Transverse colon (tissue), 4 donors: Measurements from ENCODE around the gene EMD. TPM values are rescaled to one million over a fixed set of nuclear protein-coding genes. Genes with fewer than 3 reads are reported as not detected.

ENCODE experiments used
- DNase-seq: peaks from one replicate; pipeline ENCODE4 v3.0.0-alpha.2; 2019
- H3K27ac ChIP-seq, 4 donors: fragments of 200-600 bp; sonication (generic); 2 replicates each; pipeline ENCODE4 v1.5.1; 2016 to 2018; ENCODE audit warnings: inconsistent platforms in 4 of 4
- H3K27me3 ChIP-seq: fragments of 200-600 bp; sonication (generic); 2 replicates; pipeline ENCODE4 v1.5.1; 2017; ENCODE audit warnings: inconsistent platforms
- H3K36me3 ChIP-seq, 4 donors: fragments of 200-600 bp; sonication (generic); 2 replicates each; pipeline ENCODE4 v1.5.1; 2017 to 2019; ENCODE audit warnings: inconsistent platforms in 4 of 4
- H3K4me1 ChIP-seq, 4 donors: fragments of 200-600 bp; sonication (generic); 2 replicates each; pipeline ENCODE4 v1.5.1; 2017 to 2020; ENCODE audit warnings: inconsistent platforms in 4 of 4
- H3K4me3 ChIP-seq, 4 donors: fragments of 200-600 bp; sonication (generic); 1 replicate in 1 of 4; 2 replicates in 3 of 4; pipeline versions ENCODE4 v1.5.1 to v1.6.1; 2017 to 2019; ENCODE audit warnings: inconsistent platforms in 4 of 4
- H3K9me3 ChIP-seq, 2 donors: fragments of 200-600 bp; sonication (generic); 2 replicates each; pipeline ENCODE4 v1.5.1; 2017 to 2019; ENCODE audit warnings: inconsistent platforms in 2 of 2
- EP300 ChIP-seq: sonication (generic); formaldehyde crosslinking; IDR thresholded peaks from one replicate; pipeline ENCODE4 v1.6.1; 2017; ENCODE audit warnings: antibody characterized with exemption, low read depth
- POLR2A ChIP-seq: fragments of 450-650 bp; IDR thresholded peaks from one replicate; pipeline ENCODE4 v1.6.1; 2016; ENCODE audit warnings: antibody characterized with exemption, mild to moderate bottlenecking, moderate library complexity
- POLR2AphosphoS5 ChIP-seq, 3 donors: sonication (generic); formaldehyde crosslinking; IDR thresholded peaks; one replicate each; pipeline ENCODE4 v1.6.1; 2016; ENCODE audit warnings: antibody characterized with exemption in 3 of 3
- WGBS, 2 donors: methylation state at CpG; one replicate each; pipeline ENCODE4 v1.1.5; 2018; ENCODE audit warnings: low coverage in 1 of 2; 5-methylcytosine and 5-hydroxymethylcytosine counted together
- in situ Hi-C, 4 donors: fragments of 200-750 bp; cut with MboI; loops; one replicate each; pipeline versions ENCODE4 v1.15.0 to v1.15.1; 2017; ENCODE audit warnings: low sequenced_read_pairs in 3 of 4, low pct_ligation_motif_present in 1 of 4, low pct_unique_long_range_greater_than_20kb in 1 of 4
- intact Hi-C: fragments of 100-400 bp; cut with DNase I; formaldehyde crosslinking; loops from one replicate; pipeline ENCODE4 v1.15.1; 2023; ENCODE audit warnings: low total_unique reads
- total RNA-seq, 4 donors: library from RNA; depleted of rRNA; stranded (reverse); fragments of >200 nt; gene quantifications; one replicate each; pipeline ENCODE4 v1.1.0, GENCODE V29; 2016
- TF ChIP-seq, protein P1 (sequence below), 5 experiments: fragments of 200-600 bp in 3 of 5; fragments of 450-650 bp in 2 of 5; sonication (generic) in 3 of 5; IDR thresholded peaks; 1 replicate in 2 of 5; 2 replicates in 3 of 5; pipeline ENCODE4 v1.5.1; 2016 to 2017; ENCODE audit warnings: antibody characterized with exemption in 5 of 5, inconsistent platforms in 3 of 5, mild to moderate bottlenecking in 2 of 5, moderate library complexity in 1 of 5

Gene EMD
- total RNA-seq, 4 donors from 2014 or later: 27.3 to 89.8 (median 55.5) TPM

GRCh38 chrX:154356596-154356995 is 22.5 kb upstream of the EMD start:
- H3K4me3 ChIP-seq: no peak overlapping the region
- no peak for DNase-seq
- peak overlapping the region in 3 of 4 donors; percentile 58 to 99 (median 70) for H3K27ac ChIP-seq
- no peaks in the 10 kb centered on the region for H3K9me3 ChIP-seq
- 80% methylated on average over 13 of the region's 13 CpGs; no CpG with 5 or more reads in 1 of the 2 donors for WGBS, 2 donors
- no peak for TF ChIP-seq EP300
- TF ChIP-seq, protein P1, sequence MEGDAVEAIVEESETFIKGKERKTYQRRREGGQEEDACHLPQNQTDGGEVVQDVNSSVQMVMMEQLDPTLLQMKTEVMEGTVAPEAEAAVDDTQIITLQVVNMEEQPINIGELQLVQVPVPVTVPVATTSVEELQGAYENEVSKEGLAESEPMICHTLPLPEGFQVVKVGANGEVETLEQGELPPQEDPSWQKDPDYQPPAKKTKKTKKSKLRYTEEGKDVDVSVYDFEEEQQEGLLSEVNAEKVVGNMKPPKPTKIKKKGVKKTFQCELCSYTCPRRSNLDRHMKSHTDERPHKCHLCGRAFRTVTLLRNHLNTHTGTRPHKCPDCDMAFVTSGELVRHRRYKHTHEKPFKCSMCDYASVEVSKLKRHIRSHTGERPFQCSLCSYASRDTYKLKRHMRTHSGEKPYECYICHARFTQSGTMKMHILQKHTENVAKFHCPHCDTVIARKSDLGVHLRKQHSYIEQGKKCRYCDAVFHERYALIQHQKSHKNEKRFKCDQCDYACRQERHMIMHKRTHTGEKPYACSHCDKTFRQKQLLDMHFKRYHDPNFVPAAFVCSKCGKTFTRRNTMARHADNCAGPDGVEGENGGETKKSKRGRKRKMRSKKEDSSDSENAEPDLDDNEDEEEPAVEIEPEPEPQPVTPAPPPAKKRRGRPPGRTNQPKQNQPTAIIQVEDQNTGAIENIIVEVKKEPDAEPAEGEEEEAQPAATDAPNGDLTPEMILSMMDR (IDR thresholded peaks at IDR 0.05): no peak
- no peak for TF ChIP-seq POLR2A
- no peak for TF ChIP-seq POLR2AphosphoS5 (IDR thresholded peaks at IDR 0.05)
- no peaks in the 10 kb centered on the region for H3K4me1 ChIP-seq
- in situ Hi-C loops: no loop called here
- H3K27me3 ChIP-seq: no peaks in the 10 kb centered on the region
- intact Hi-C loops: no loop called here
- peaks cover 0 to 5% (median 0%) of the 10 kb centered on the region in 4 donors for H3K36me3 ChIP-seq

GRCh38 chrX:154357205-154357604 is 21.9 kb upstream of the EMD start:
- H3K4me1 ChIP-seq: no peaks in the 10 kb centered on the region
- H3K27ac ChIP-seq: peak overlapping the region in 3 of 4 donors; percentile 58 to 99 (median 70)
- peaks cover 0 to 5% (median 0%) of the 10 kb centered on the region in 4 donors for H3K36me3 ChIP-seq
- H3K27me3 ChIP-seq: no peaks in the 10 kb centered on the region
- in situ Hi-C loops: no loop called here
- TF ChIP-seq, protein P1 (IDR thresholded peaks at IDR 0.05): no peak
- TF ChIP-seq POLR2AphosphoS5 (IDR thresholded peaks at IDR 0.05) (no peak), POLR2A (no peak), EP300 (no peak)
- intact Hi-C loops: no loop called here
- no peak for DNase-seq
- H3K4me3 ChIP-seq: no peak overlapping the region
- 95% methylated on average over 27 of the region's 27 CpGs; no CpG with 5 or more reads in 1 of the 2 donors for WGBS, 2 donors
- H3K9me3 ChIP-seq: no peaks in the 10 kb centered on the region

GRCh38 chrX:154358011-154358410 is 21.1 kb upstream of the EMD start:
- Histone ChIP-seq H3K4me1 (no peaks in the 10 kb centered on the region), H3K27ac (peak overlapping the region in 3 of 4 donors; percentile 58 to 99 (median 70)), H3K36me3 (peaks cover 0 to 5% (median 0%) of the 10 kb centered on the region in 4 donors), H3K9me3 (no peaks in the 10 kb centered on the region), H3K4me3 (no peak overlapping the region), H3K27me3 (no peaks in the 10 kb centered on the region)
- intact Hi-C loops: no loop called here
- DNase-seq: no peak
- TF ChIP-seq, protein P1 (IDR thresholded peaks at IDR 0.05): no peak
- TF ChIP-seq POLR2AphosphoS5 (IDR thresholded peaks at IDR 0.05) (no peak), POLR2A (no peak), EP300 (no peak)
- in situ Hi-C loops: no loop called here
- WGBS, 2 donors: no CpG with 5 or more reads among the region's 11 CpGs

- no peak for DNase-seq
- no peaks in the 10 kb centered on the region for H3K27me3 ChIP-seq
- H3K4me1 ChIP-seq: no peaks in the 10 kb centered on the region
- no peak overlapping the region for H3K4me3 ChIP-seq
- in situ Hi-C loops (no loop called here), intact Hi-C loops (no loop called here)
- 90% methylated on average over 5 of the region's 6 CpGs; no CpG with 5 or more reads in 1 of the 2 donors for WGBS, 2 donors
- no peaks in the 10 kb centered on the region for H3K36me3 ChIP-seq
- TF ChIP-seq, protein P1 (IDR thresholded peaks at IDR 0.05): no peak
- no peak for TF ChIP-seq EP300
- TF ChIP-seq POLR2A: no peak
- no peak for TF ChIP-seq POLR2AphosphoS5 (IDR thresholded peaks at IDR 0.05)
- H3K27ac ChIP-seq: peak overlapping the region in 3 of 4 donors; percentile 58 to 99 (median 70)
- H3K9me3 ChIP-seq: no peaks in the 10 kb centered on the region
These were observed 20.3 kb upstream of the EMD start for GRCh38 chrX:154358829-154359228.
